PC-9 (cell line): ENCODE data around the gene TPSG1.
"Not testable (repeated sequence)": the region's sequence is repeated elsewhere in the genome, so short reads cannot be mapped to it uniquely, and the experiment has no call there.

Experiments used
- EZH2 ChIP-seq: fragments of 200-600 bp; sonication (generic); IDR thresholded peaks from 2 replicates; pipeline ENCODE4 v1.8.0; 2017; ENCODE audit warnings: antibody characterized with exemption, low read depth
- TF ChIP-seq, protein P1 (sequence below): fragments of 200-600 bp; sonication (generic); conservative IDR thresholded peaks from 2 replicates; pipeline ENCODE4 v1.6.1; 2017; ENCODE audit warnings: mixed run types, antibody characterized with exemption, mild to moderate bottlenecking, moderate library complexity

DNA sequence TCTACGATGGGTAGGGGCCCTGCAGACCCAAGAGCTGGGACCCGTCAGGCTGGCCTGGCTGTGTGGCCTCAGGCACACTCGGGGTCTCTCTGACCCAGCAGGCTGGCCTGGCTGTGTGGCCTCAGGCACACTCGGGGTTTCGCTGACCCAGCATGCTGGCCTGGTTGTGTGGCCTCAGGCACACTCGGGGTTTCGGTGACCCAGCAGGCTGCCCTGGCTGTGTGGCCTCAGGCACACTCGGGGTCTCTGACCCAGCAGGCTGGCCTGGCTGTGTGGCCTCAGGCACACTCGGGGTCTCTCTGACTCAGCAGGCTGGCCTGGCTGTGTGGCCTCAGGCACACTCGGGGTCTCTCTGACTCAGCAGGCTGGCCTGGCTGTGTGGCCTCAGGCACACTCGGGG lies 34.3 kb downstream of the TPSG1 start:
- TF ChIP-seq, protein P1, sequence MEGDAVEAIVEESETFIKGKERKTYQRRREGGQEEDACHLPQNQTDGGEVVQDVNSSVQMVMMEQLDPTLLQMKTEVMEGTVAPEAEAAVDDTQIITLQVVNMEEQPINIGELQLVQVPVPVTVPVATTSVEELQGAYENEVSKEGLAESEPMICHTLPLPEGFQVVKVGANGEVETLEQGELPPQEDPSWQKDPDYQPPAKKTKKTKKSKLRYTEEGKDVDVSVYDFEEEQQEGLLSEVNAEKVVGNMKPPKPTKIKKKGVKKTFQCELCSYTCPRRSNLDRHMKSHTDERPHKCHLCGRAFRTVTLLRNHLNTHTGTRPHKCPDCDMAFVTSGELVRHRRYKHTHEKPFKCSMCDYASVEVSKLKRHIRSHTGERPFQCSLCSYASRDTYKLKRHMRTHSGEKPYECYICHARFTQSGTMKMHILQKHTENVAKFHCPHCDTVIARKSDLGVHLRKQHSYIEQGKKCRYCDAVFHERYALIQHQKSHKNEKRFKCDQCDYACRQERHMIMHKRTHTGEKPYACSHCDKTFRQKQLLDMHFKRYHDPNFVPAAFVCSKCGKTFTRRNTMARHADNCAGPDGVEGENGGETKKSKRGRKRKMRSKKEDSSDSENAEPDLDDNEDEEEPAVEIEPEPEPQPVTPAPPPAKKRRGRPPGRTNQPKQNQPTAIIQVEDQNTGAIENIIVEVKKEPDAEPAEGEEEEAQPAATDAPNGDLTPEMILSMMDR: not testable (repeated sequence)
- not testable (repeated sequence) for TF ChIP-seq EZH2
